HG03135 (cell line): ENCODE measurements around the gene DEFB132.

Experiments
- ATAC-seq: cut with Tn5 transposase; IDR thresholded peaks from one replicate; pipeline ENCODE4 v1.9.1; 2021; ENCODE audit warnings: mild to moderate bottlenecking, moderate library complexity; ENCODE audit not compliant: unreplicated experiment

DEFB132 gene

DNA sequence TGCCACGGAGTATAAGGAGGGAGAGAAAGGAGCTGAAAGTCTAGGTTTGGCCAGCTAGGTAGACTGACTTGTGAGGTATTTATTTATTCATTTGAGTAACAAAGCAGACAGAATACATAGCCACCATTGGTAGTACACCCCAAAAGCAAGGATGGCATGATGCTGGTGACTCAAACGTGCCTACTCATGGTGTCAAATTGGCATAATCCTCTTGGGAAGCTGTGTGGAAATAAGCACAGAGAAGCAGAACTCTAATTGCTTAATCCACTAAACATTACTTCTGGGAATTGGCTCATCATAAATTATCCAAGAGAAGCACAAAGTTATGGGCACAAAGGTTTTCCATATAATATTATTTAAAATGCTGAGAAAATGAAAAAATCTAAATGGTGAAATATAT is 2.5 kb downstream of the DEFB132 start:
- no peak for ATAC-seq

- ATAC-seq = no peak
Measured at GRCh38 chr20:263701-264100, 6.2 kb downstream of the DEFB132 start.

- peak; percentile 94 for ATAC-seq
Measured at GRCh38 chr20:266596-267562, 9.4 kb downstream of the DEFB132 start.

DNA sequence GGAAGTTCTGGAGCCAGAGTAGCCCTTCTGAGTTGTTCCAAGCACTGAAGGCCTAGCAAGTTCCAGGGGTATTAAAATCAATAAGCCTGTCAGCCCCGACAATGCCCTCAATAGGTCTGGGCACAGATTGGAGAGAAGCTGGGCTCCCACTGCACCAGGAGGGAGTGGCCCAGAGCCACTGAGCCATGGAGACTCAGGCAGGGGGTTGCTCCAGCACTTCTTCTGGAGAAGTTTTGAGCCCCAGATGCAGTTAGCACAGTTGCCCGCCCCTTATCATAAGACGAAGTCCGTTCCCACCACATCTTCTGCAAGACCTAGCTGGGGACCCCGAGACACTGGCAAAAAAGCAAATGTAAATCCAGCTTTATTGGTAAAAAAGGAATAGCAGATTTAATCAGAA is 13.0 kb downstream of the DEFB132 start:
- ATAC-seq = no peak

GRCh38 chr20:271069-271468 is 13.5 kb downstream of the DEFB132 start:
- no peak for ATAC-seq

- no peak for ATAC-seq
Measured at GRCh38 chr20:271528-271927, 14.0 kb downstream of the DEFB132 start.

DNA sequence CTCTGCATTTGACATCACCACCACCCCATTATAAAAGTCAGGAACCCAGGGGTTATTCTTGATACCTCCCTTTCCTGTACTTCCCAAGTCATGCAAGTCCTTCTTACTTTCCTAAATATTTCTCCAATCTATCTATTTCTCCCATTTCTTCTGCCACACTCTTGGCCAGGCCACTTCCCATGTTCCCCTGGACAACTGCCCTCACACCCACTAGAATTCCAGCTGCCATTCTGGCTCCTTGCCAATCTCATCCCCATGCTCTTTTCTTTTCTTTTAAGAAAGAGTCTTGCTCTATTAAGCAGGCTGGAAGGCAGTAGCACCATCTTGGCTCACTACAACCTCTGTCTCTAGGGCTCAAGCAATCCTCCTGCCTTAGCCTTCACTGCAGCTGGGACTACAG is 15.2 kb downstream of the DEFB132 start:
- ATAC-seq = no peak

GRCh38 chr20:273884-274283 is 16.4 kb downstream of the DEFB132 start:
- ATAC-seq = no peak

GRCh38 chr20:275791-276190 is 18.3 kb downstream of the DEFB132 start:
- no peak for ATAC-seq

DNA sequence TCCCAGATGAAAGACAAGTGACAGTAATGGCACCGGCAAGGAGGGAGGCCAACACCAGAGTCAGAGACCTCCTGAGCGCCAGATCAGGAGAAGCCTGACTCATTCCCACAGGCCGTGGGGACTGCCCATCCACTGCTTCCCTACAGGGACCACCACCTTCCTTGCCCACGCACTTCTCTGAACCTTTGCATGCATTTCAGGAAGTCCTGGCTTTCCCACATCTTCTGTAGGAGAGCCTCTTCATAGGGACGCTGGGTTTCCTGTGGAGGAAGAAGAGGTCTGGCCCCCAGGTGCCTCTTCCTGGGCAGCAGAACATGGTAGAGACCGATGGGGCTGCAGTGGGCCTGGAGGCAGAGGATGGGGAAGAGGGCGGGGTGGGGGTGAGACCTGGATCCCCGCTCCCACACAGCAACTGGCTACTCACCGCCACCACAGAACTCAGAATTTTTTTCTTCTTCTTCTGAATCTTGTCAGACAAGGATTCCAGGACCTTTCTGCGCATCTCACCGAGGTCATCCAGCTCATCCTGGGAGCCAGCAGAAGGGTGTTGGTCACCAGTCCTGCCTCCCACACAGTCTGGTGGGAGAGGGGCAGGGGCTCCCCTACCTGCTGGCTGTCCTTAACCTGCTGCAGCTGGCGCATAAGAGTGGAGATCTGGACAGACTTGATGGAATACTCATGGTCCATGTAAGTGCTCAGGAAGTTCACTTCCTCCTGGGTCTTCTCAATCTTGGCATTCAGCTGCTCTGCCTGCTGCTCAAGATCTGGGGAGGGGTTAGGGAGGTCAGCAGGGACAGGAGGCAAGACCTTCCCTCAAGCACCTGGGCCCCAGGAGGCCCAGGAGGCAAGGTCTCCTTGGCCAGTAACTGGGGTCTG is 19.3 kb downstream of the DEFB132 start:
- no peak for ATAC-seq

- no peak for ATAC-seq
Measured at GRCh38 chr20:277496-277781, 19.9 kb downstream of the DEFB132 start.

DNA sequence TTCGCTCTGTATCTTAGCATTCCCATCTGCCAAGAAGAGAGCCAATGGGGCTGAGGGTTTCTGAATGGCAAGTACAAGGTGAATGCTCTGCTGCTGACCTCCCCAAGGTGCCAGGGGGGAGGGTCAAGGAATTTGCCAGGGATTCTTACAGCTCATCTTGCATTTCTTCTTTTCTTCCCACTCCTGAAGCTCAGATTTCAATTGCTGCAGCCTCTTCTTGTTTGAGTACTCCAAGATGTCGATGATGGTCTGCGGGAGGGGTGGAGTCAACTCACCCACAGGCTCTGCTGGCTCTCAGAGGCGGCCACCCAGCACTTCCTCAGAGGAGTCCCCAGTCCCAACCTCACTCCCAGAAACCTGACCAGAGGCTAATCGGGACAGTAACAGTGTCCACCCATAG is 20.7 kb downstream of the DEFB132 start:
- no peak for ATAC-seq

DNA sequence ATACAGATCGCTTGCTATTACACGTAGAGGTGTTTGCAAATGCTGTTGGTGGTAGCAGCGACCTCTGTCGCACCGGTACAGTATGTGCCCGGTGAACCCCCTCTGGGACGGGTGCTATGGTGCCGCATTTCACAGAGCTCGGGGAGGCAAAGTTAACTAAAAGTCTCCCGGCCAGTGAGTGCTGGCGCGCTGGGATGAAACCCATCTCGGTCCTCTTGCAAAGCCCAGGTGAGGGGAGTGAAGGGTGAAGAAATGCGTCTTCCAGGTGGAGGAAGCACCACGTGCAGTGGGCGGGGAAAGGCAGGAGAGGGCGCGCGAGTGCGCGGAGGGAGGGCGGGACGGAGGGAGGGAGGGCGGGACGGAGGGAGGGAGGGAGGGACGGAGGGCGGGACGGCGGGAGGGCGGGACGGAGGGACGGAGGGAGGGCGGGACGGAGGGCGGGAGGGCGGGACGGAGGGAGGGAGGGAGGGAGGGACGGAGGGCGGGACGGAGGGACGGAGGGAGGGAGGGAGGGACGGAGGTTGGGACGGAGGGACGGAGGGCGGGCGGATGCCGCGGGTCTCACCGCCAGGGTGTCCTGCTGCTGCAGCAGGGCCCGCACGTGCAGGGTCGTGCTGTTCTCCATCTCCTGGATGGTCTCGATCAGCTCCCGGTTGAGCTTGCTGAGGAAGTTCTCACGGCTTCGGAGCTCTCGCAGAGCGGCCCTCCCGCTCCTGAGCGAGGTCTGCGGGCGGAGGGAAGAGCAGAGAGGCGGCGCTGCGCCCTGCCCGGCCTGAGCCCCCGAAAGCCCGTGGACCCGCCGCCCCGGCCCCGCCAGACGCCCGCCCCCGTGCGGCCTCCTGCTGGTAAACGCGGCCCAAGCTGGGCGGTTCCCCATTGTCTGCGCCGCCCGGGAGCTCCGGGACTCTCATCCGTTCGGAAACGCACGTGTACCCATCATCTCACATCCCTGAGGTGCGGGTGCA is 21.4 kb downstream of the DEFB132 start:
- ATAC-seq = no peak

- ATAC-seq = no peak
Measured at GRCh38 chr20:284172-284571, 26.6 kb downstream of the DEFB132 start.

- no peak for ATAC-seq
Measured at GRCh38 chr20:286508-286907, 29.0 kb downstream of the DEFB132 start.

DNA sequence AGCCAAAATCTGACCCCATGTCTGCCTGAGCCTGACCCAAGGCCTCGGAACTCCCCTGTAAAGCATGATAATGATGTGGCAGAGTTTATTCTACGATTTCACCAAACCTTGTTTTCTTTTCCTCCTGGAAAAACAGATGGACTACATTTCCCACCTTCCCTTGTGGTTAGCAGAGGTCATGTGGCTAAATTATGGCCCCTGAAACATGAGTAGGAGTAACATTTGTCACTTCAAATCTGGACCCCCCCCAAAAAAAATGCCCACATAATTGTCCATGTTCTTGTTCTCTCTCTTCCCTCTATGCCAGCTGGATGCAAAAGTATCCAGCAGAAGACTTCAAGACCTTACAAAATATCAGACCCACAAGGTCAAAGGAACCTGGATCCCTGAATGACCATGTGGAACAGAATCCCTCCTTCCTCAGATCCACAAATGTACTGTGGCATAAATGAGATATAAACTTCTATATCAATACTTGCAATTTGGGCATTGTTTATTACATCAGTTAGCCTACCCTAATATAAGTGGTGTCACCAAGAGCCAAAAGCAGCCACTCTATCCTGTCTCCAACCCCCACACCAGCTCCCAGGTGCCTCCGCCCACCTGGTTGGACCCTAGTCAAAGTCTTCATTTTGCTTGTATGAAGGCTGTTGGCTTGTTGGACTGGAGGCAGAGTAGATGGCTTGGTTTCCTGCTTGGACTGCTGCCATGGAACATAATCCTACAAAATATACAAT is 31.6 kb downstream of the DEFB132 start:
- ATAC-seq = no peak

DNA sequence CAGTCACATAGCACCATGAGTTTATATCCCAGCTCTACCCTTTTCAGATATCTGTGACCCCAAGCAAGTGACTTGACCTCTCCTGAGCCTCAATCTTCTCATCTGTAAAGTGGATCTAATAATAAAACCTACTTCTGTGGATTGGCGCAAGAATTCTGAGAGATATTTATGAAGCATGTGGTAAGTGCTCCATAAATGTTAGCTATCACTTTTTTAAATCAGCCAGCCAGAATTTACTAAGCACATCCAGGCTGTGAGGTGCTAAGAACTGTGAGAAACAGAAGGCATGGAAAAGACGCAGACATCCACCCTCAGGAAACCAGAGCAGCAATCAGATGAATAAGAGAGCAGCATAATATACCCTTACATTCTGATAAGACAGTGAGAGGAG is 32.2 kb downstream of the DEFB132 start:
- ATAC-seq = no peak

DNA sequence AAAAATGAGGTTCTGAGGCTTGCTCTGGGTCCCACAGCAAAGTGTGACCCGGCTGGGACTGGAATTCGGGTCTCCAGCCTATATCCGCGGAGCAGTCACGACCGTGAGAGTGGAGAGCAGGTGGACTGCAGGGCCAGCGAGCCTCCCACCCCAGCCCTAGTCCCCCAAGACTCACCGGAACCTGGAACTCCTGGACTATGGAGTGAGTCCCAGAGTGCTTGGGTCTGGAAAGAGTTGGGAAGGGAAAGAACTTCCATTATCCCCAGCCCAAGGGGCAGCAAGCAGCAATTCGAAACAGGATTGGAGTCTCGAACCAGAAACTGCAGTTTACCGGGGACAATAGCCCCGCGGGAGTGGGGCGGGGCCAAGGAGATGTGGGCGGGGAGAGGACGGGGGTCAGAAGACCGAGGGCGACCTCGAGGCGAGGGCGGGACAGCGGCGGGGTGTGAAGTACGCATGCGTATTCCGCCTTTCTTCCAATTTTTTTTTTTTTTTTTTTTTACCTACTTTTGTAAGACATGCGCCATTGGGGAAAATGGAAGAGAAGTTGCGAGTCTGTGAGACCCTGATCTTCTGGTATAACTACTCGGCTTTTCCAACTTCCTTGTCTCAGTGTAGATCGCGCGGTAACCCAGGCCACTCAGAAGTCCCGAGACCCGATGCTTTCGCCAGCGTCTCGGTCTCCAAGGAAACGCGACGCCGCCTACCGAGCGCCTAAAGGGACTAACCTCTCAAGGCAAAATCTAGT is 32.7 kb downstream of the DEFB132 start, which contains the start of gene C20orf96:
C20orf96 (minus strand) TSS at position 667 of the 748 bp plus-strand sequence; CDS start at position 527, 140 bp downstream.
- ATAC-seq = peak; percentile 77

DNA sequence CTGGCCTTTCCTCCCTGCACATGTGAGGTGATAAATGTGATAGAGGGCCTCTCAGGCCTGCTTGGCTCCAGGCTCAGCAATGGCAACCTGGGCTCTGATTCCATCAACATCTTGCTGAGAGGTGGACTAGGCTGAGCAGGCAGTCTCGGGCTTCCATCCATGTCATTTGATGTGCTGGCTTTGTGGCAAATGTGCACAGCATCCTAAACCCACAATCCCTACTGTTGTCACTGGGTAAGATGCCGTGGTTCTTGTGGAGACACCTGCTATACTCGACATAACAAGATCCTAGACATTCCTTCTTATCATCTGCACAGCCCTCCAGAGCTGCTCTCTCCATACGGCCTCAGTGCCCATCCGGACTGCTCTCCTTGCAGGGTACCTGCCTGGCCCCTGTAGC is 37.1 kb downstream of the DEFB132 start:
- ATAC-seq = no peak
